GM21737 (cell line): ENCODE measurements around the gene BCAS3.

Experiments used
- ATAC-seq: cut with Tn5 transposase; IDR thresholded peaks from one replicate; pipeline ENCODE4 v1.9.1; 2021; ENCODE audit warnings: mild to moderate bottlenecking, moderate library complexity; ENCODE audit not compliant: unreplicated experiment

BCAS3 gene

DNA sequence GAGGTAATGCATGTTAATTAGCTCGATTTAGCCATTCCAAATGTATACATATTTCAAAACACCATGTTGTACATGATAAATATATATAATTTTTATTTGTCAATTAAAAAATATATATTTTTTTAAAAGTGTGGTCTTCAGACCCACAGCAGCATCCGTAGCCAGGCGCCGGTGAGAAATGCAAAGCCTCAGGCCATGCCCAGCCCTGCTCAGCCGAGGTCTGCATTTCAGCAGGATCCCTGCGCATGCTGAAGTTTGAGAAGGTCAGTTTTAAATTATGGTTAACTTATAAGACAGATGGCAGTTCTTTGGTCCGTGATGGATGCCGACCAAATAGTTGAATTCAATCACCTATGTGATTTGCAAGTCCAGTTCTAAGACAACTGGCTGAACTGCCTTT is 694.0 kb downstream of the BCAS3 start:
- no peak for ATAC-seq

DNA sequence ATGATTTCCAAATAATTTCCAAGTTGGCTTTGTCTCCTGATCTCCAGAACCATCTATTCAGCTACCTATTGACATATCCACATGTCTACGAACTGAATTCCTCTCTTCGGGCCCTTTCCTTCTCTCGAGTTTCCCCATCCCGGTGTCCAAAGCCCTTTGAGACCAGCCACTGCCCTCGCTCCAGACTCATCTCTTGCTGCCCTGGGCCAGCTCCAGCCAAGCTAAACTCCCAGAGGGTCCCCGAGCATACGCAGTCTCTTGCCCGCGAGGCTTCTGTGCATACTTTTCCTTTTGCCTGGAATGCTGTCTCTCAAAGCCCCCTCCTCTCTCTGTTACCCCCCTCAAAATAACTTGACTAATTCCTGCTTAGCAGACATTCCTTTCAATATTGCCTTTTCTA is 694.8 kb downstream of the BCAS3 start:
- no peak for ATAC-seq

DNA sequence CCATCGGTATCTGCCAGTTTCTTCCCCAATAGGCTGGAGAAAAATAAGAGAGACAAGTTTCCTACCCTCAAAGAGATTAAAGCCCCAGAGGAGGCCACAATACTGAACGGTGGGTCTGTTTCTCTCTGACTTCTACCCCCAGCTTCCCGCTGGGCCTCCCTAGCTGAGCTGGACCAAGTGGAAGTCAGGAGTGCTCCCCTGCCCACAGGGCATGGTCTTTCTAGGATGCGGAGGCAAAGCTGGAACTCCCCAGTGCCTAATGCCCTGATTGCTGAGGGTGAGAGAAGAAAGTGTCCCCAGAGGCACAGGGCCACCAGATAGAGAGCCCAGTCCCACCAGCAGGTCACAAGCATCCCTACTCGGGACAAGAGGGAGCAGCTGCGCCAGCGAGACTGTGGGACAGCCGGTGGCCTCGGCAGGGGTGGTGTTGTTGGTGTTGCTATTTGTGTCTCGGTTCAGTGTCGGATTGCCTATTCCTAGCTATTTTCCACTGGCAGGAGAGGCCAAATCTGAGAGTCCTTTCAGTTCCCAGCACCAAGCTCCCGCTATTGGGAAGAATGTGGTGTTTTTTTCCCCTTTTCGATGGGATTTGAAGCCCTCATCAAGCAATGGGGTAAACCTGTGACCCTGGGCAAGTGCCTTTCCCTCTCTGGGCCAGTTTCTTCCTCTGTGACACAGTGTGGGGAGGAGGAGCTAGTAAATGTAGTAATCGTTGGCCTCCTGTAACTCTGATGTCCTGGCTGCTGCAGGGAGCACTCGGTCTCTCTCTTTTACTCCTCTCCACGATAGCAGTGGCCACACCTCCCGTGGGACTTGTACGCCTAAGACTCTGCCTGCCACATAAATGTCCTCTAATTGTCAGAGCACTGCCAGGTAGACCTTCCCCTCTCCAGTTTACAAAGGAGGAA is 699.5 kb downstream of the BCAS3 start:
- ATAC-seq: no peak

DNA sequence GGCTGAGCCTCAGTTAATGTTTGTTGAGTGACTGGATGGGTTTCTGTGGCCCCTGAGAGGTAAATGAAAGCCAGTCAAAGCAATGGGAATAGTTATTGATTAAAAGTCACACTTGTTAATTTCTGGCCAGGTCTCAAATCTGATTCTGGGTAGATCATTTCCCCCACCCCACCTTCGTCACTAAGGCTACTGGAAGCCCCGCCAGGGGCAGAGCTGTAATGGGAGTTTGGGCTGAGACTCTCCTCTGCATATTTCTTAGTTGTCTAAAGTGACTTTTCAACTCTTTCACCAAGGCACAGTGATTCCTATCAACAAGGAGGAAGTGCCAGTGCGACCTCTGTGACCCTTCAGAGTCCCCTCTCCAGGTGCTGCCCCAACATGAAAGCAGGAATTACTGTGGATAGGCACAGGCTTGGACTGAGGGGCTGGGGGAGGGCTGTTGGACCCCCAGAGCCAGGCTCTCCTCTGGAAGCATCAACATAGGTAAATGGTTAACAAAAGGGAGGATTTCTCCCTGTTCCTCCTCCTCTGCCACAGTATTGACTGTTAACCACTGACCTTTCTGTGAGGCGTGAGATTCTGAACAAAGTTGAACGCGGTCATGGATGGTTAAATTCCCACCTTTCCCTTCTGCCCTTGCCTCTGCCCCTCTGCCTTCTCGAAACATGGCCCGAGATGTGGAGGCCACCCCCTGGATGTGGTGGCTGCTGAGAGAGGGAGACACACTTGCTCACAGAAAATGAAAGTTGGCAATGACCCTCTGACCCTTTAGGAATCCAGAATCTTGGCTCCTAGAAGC is 701.2 kb downstream of the BCAS3 start:
- ATAC-seq: no peak

DNA sequence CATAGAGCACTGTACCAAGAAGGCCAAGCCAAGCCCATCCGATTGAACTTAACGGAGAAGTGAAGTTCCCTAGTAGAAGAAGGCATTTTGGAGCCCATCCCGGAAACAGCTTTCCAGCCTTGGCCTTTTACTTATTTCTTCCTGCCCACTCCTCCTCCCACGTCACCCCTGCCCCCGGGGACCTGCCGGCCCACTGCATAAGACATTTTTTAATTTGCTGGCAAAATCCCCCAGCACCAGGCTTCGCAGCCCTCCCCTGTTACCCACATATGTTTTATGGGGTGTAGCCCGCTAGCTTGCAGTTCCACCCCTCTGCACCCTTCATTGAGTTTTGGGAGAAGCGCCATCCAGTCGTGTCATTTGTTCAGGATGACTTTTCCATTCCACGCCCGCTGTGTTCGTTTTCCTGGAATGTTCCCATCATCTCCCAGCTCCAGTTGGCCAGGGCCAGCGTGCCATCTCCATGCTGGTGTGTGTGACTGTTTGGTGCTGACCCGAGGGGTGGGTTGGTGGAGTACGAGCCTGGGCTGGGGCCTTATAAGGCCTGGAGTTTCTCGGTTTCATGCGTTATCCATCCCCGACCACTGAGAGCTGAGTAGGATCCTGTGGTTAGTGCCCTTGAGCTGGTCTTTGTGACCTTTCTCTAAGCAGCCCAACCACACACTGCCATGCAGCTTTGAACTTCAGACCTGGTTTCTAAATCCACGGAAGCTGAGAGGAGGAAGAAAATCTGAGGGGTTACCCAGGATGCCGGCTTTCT is 702.0 kb downstream of the BCAS3 start:
- no peak for ATAC-seq

DNA sequence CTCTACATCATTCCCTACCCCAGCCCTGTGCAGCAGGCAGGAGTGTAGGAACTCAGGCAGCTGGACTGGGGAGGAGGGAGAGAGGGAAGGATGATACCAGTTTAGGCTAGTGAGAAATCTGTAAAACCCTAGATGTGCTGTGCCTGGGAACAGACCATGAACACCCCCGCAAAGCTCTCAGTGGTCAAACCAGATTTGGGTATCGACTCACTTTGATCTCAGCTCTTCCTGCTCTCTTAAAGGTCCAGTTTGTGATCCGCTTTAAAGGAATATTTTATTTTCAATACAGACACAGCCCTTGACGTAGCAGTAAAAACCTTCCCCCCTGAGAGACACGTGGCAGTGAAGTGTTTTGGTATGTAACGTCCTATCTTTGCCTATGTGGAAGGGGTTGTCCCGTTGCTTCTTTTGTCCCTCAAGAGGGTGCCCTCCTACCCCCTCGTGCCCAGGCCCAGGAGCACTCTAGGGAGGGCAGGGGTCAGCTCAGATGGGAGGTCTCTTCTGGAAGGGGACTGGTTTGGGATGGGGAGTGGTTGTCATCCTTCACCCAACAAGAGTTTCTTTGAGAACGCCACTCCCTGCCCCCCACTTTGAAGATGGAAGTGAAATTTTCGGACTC is 702.7 kb downstream of the BCAS3 start:
- no peak for ATAC-seq

DNA sequence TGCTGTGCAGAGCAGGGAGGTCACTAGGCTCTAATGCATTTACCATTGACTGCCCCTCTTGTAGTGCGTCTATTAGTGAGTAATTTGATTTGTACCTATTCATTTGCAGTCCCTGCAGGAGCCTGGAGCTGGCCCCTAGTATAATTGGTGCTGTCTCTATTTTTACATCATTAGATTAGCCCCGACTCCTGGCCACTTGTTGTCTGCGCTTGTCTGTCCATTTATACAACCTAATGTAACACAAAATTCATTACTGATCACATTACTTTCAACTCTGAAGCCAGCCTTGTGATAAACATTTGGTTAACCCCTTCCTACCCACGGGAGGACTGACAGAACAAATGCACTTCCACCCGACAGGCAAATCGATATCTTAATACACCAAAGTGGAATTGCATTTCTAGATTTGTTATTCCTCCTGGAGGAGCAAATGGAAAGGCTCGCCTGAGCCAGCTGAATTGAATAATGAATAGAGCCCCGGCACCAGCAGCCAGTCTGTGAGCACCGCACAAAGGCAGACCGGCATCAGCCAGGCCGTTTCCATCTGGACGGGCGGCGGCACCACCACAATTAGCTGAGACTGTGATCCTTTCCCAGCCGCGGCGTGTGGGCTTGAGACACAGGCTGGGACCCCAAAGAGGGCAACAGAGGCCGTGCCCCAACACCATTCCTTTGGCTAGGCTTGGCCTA is 703.3 kb downstream of the BCAS3 start:
- ATAC-seq: no peak

DNA sequence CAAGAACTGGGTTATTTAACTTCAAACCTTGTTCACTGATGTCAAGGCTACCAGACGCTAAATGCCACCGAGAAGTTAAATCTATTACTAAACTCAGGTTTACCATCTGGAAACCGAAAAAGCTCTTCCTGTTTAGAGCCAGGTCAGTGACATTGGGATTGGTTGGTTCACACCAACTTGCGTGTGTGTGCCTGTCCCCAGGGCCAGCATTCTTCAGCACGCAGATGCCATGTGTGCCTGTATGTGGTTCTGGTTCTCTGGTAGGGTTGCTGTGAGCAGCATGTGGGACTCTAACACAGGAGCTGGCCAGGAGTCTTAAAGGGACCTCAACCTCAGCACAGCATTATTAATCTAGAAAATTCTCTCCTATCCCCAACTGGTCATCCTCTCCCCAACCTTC is 703.9 kb downstream of the BCAS3 start:
- ATAC-seq: no peak

DNA sequence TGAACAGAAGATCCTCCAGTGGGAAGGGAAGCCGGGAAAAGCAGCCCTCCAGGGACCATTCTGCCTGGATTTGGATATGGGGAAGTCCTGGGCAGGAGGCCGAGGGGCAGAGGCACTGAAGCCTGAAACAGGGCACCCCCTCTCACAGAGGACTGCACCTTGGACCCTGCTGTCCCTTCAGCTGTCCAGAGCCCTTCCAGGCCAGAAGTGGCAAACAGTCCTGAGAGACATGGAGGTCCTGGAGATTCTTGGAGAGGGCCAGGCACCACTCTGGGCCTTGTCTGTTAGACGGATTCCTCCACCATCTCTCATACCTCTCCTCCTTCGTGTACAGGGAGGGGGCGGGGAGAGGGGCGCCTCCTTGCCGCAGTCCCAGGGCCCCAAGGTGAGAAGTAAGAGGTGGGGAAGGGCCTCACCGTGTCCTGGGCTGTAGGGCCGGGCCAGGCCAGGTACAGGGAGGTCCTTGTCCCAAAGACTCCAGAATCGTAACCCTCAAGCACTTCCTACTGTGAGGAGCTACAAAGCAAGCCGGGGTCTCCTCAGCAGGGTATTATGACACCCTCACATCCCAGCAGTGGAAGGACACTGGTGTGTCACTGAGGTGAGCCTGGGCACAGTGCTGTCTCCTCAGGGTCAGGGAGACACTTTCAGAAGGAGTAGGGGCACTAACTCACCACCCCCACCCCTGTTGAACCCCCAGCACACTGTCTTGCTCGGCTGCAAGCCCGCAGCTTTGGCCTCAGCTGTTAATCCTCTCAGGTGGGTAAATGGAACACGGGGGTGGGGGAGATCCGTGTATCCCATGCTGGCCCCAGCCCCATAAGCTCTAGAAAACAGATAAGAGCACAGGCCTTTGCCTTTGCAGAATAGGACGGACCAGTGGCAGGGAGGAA is 705.4 kb downstream of the BCAS3 start:
- no peak for ATAC-seq

DNA sequence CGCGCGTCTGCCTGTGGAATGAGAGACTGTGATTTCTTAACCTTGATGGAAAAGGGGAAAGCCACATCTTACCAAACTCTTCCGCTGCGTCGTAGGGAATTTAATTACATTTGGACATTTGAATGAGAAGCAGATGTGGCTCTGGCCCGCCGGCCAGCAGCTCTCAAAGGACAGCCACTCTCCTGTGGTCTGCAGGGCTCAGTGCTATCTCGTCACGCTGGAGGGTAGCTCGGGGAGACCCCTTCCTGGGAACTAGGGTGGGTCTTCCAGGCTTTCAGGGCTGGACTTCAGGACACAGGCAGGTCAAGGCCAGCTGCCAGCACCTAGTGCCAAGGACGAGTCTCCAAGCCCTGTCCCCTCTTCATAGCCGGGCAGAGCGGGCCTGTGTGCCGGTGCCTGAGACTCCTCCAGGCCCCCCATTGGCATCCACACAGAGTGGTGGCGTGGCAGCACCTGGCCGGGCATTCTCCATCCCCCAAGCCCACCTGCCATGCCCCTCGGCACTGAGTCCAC is 706.1 kb downstream of the BCAS3 start:
- ATAC-seq: no peak

DNA sequence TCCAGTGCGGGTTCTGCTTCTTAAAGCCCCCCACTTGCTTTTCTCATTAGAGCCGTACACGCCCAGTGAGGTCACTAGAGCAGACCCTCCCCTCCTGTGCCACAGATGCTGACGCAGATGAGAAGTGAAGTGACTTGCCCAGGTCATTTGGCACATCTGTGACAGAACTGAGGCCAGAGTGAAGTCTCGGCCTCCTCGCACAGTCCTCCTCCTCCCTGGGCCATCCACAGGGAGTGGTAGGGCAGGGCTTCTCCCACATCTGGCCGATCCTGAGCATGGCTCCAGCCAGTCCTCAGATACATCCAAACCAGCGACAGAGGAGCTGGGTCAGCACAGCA is 706.7 kb downstream of the BCAS3 start:
- no peak for ATAC-seq

DNA sequence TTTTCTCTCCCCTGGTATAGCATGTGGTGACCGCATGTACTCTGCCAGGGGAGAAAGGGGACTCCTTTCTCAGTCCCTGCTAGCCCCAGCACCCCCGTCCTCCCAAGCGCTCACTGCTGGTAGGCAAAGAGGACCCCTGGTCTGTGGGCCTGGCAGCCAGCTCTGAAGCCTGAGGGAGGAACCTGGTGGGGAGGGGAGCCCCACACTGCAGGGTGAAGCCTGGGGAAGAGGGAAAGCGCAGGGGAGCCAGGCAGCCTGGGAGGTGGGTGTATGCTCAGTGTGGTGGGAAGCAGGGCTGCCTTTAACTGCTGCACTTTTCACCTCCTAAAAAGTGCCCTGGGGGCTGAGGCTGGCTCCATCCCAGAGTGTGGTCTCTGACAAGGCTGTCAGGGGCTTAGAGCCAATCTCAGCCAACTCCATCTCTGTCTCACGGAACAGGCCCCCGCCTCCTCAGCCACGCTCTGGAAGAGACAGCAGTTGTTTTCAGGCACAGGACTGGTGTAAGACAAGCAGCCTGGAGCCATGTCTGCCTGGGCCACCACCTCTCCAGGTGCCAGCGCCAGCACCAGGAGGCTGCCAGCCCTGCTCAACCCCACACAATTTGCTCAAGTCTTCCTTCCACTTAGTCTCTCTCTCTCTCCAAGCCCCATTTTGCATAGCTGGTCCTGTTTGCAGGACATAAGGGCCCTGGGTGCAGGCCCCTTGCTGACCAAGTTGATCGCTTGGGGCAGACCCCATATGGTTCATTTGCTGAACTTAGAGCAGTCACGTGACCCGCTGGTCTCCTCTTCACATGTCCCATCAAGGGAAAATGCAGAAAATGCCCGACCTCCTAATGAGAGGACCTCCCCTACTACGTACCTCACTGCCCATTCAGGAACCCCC is 707.3 kb downstream of the BCAS3 start:
- ATAC-seq: no peak

DNA sequence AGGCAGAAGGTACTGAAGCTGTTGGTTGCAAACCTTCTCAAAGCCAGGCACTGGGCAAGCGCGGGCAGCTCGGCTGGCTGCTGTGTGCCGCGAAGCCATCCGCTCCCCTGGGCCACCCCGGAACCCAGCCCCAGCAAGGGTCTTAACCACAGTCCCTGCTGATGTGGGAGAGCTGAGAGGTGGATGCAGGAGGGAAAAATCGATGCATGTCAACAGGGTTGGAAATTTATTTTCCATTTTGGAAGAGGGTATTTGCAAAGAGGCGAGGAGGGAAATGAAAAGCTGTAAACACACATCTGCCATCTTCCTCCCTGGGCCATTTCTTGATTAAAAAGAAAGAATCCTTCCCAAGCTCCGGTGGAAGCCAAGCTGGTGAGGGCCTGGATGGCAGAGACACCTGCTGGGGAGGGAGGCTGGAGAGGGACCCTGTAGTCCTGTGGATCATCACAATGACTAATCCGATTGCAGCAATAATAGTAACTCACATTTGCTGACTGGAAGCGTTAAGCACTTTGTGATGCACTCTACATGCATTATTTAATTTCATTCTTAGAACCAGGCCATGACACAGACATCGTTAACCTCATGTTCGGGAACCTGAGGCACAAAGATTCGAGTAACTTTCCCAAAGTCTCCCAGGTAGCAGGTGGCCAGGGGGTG is 708.1 kb downstream of the BCAS3 start:
- no peak for ATAC-seq

DNA sequence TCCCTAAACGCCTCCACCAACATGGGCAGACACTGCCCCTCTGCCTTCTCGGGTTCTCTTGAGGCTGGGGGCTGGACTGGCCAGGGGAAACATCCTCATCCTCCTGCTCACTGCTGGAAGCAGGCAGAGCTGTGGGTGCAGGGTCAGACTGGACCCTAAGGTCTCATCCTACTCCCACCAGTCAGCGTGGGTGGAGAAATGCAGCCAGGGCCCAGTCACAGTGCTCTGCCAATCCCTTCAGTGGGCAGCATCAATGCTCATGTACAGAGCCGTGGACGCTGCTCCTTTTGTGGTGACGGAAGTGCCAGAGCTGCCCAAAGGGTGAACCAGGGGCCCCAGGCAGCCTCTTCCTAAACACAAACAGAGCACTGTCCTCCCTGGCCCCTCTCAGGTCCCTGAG is 708.6 kb downstream of the BCAS3 start:
- no peak for ATAC-seq

DNA sequence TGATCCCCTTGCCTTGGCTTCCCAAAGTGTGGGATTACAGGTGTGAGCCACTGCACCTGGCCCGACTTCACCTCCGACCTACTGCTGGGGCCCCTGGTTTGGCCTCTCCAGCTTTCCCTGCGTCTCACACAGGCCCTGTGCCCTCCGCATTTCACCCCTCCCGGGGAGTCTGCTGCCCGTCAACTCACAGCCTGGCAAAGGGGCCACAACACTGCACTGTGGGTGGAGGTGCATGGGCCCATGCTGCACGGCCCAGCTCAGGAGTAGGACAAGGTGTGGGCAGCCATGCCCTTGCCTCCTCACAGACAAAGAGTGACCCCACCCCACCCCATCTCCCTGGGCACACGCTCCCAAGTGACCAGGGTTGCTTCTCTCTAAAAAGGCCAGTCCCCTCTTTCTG is 709.4 kb downstream of the BCAS3 start:
- no peak for ATAC-seq

DNA sequence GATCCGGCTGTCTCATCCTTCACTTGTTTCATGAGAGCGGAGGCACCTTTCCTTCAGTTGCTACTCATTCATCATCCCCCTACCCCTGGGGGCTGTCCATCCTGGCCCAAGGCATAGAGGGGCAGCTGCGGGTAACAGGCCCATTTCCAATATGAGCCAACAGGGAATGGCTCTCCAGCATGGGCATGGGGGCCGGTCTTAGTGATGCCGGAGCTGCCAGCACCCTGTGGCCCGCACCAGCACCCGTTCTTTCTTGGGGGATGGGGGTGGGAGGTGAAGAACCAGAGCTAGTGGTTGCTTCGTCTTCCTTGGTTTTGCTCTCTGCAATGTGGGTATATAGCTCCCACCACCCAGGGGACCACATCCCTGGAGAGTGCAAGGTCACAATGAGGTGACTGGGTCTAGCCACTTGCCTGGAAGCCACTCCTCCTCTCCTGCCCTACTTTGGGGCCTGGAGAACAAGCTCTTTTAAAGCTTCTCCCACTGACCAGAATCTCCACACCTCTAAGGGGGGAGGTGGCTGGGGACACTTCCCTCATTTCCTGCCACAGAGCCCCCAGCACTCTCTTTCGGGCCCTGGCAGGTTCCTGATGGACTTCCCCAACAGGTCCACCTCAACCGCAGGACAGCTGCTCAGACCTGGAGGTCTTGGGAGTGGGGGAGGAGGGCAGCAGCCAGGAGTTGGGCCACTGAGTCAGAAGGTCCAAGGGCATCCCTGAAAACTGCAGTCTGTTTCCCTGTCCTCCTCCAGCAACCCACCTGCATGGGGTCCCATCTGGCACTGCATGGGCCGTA is 710.1 kb downstream of the BCAS3 start:
- ATAC-seq: no peak
